Peyer's patch (tissue), 4 donors: ENCODE data around the gene TMEM150A. TPM values are rescaled to one million over a fixed set of nuclear protein-coding genes. Genes with fewer than 3 reads are reported as not detected.
A peak's percentile ranks its signal among the peaks of the same experiment; 100 is the strongest.
"Not testable (repeated sequence)": the region's sequence is repeated elsewhere in the genome, so short reads cannot be mapped to it uniquely, and the experiment has no call there.

ENCODE experiments used
- DNase-seq, 3 donors: peaks; one replicate each; pipeline ENCODE4 v3.0.0-alpha.2; 2017 to 2019
- H3K27ac ChIP-seq, 4 donors: fragments of 200-600 bp; sonication (generic); one replicate each; pipeline ENCODE4 v1.5.1; 2016 to 2019
- H3K27me3 ChIP-seq, 2 donors: fragments of 200-600 bp; sonication (generic); one replicate each; pipeline ENCODE4 v1.5.1; 2019
- H3K36me3 ChIP-seq, 3 donors: fragments of 200-600 bp; sonication (generic); one replicate each; pipeline ENCODE4 v1.5.1; 2016 to 2019
- H3K4me1 ChIP-seq, 4 donors: fragments of 200-600 bp; sonication (generic); one replicate each; pipeline ENCODE4 v1.5.1; 2016 to 2019
- H3K4me3 ChIP-seq, 4 donors: fragments of 200-600 bp; sonication (generic); 1 replicate in 3 of 4; 2 replicates in 1 of 4; pipeline ENCODE4 v1.5.1; 2016 to 2019; ENCODE audit warnings: mild to moderate bottlenecking in 1 of 4
- H3K9me3 ChIP-seq, 4 donors: fragments of 200-600 bp; sonication (generic); one replicate each; pipeline ENCODE4 v1.5.1; 2016 to 2019; ENCODE audit warnings: mild to moderate bottlenecking in 1 of 4
- CTCF ChIP-seq, 6 experiments: fragments of 450-650 bp in 4 of 6; fragments of 200-600 bp in 2 of 6; sonication (generic) in 1 of 6; IDR thresholded peaks; one replicate each; pipeline ENCODE4 v1.5.1; 2017 to 2019; ENCODE audit warnings: antibody characterized with exemption in 6 of 6, mild to moderate bottlenecking in 3 of 6, moderate library complexity in 1 of 6
- POLR2A ChIP-seq, 2 donors: fragments of 450-650 bp; IDR thresholded peaks; one replicate each; pipeline ENCODE4 v1.5.1; 2017; ENCODE audit warnings: antibody characterized with exemption in 2 of 2, mild to moderate bottlenecking in 2 of 2, moderate library complexity in 2 of 2
- total RNA-seq, 4 donors: library from RNA; depleted of rRNA; stranded (reverse); fragments of >200 nt; gene quantifications; one replicate each; pipeline ENCODE4 v1.1.0, GENCODE V29; 2016

The TMEM150A gene
- total RNA-seq, 4 donors from 2014 or later = 7.5 to 24.0 (median 15.5) TPM

GRCh38 chr2:85561280-85562212 lies 41.0 kb downstream of the TMEM150A start, which contains the start of gene GGCX:
Gene GGCX, minus strand, starts transcription at chr2:85561493. Its CDS starts 65 bp downstream, at chr2:85561428.
- no peaks in the 10 kb centered on the region for H3K9me3 ChIP-seq
- peaks cover 0 to 21% (median 0%) of the 10 kb centered on the region in 4 donors for H3K4me1 ChIP-seq
- H3K36me3 ChIP-seq = peaks cover 0 to 19% (median 0%) of the 10 kb centered on the region in 3 donors
- H3K4me3 ChIP-seq = peak within 1 kb of the TSS; percentile 60 to 86 (median 76)
- peak in 4 of 6 experiments; percentile 24 to 48 (median 32) for TF ChIP-seq CTCF (IDR thresholded peaks at IDR 0.05)
- TF ChIP-seq POLR2A (IDR thresholded peaks at IDR 0.05) = peak; percentile 84 to 93
- H3K27me3 ChIP-seq = no peaks in the 10 kb centered on the region
- peak; percentile 94 to 98 (median 98) for DNase-seq
- H3K27ac ChIP-seq = peak within 1 kb of the TSS; percentile 81 to 86 (median 84)

GRCh38 chr2:85560812-85561279 lies 41.7 kb downstream of the TMEM150A start:
- DNase-seq = peak in 1 of 3 donors; percentile 54
- H3K27ac ChIP-seq = peak overlapping the region; percentile 81 to 86 (median 84)
- H3K4me3 ChIP-seq = peak overlapping the region; percentile 60 to 86 (median 76)
- H3K27me3 ChIP-seq = no peaks in the 10 kb centered on the region
- TF ChIP-seq POLR2A (IDR thresholded peaks at IDR 0.05) (no peak), CTCF (IDR thresholded peaks at IDR 0.05) (no peak)
- H3K9me3 ChIP-seq = no peaks in the 10 kb centered on the region
- H3K4me1 ChIP-seq = peaks cover 0 to 21% (median 0%) of the 10 kb centered on the region in 4 donors
- H3K36me3 ChIP-seq = peaks cover 0 to 20% (median 0%) of the 10 kb centered on the region in 3 donors

GRCh38 chr2:85560403-85560726 lies 42.1 kb downstream of the TMEM150A start:
- H3K27ac ChIP-seq, H3K9me3 ChIP-seq, DNase-seq, H3K27me3 ChIP-seq: not testable (repeated sequence)
- Histone ChIP-seq H3K4me1 (peaks cover 0 to 21% (median 0%) of the 10 kb centered on the region in 4 donors), H3K4me3 (peak overlapping the region in 3 of 4 donors; percentile 68 to 86 (median 85)), H3K36me3 (peaks cover 0 to 21% (median 0%) of the 10 kb centered on the region in 3 donors)

GRCh38 chr2:85558160-85558559 lies 44.3 kb downstream of the TMEM150A start:
- Histone ChIP-seq H3K27ac (no peak overlapping the region), H3K27me3 (no peaks in the 10 kb centered on the region), H3K4me3 (no peak overlapping the region), H3K4me1 (peaks cover 0 to 21% (median 0%) of the 10 kb centered on the region in 4 donors), H3K36me3 (peaks cover 0 to 43% (median 0%) of the 10 kb centered on the region in 3 donors), H3K9me3 (no peaks in the 10 kb centered on the region)
- no peak for DNase-seq
- TF ChIP-seq POLR2A (IDR thresholded peaks at IDR 0.05) (no peak), CTCF (IDR thresholded peaks at IDR 0.05) (no peak)

GRCh38 chr2:85557130-85557529 lies 45.4 kb downstream of the TMEM150A start:
- Histone ChIP-seq H3K36me3 (peaks cover 0 to 54% (median 0%) of the 10 kb centered on the region in 3 donors), H3K9me3 (no peaks in the 10 kb centered on the region)

More at GRCh38 chr2:85557130-85557529, 45.4 kb downstream of the TMEM150A start:
- H3K4me3 ChIP-seq = no peak overlapping the region
- no peak for DNase-seq
- H3K27me3 ChIP-seq = no peaks in the 10 kb centered on the region
- H3K27ac ChIP-seq = no peak overlapping the region
- no peak for TF ChIP-seq CTCF (IDR thresholded peaks at IDR 0.05)
- TF ChIP-seq POLR2A (IDR thresholded peaks at IDR 0.05) = no peak
- H3K4me1 ChIP-seq = peaks cover 0 to 22% (median 0%) of the 10 kb centered on the region in 4 donors
